NCI-H345 treated with DMSO at 0.1 percent for 48 hours (cell line): ENCODE results near the gene ZEB2.

Source experiments
- DNase-seq: peaks from one replicate; lab custom pipeline; 2025; ENCODE audit not compliant: unreplicated experiment; lab: John Stamatoyannopoulos, UW

The ZEB2 gene

GRCh38 chr2:144519934-144520731 lies at the start of gene ZEB2:
TSS of gene ZEB2 (minus strand) at chr2:144520119. CDS start at chr2:144517350, 2,769 bp downstream.
- no peak for DNase-seq

GRCh38 chr2:144567745-144568144 lies 47.8 kb upstream of the ZEB2 start:
- DNase-seq: peak; percentile 27

GRCh38 chr2:144566448-144566847 lies 46.5 kb upstream of the ZEB2 start:
- no peak for DNase-seq

GRCh38 chr2:144560251-144560650 lies 40.3 kb upstream of the ZEB2 start:
- DNase-seq: no peak

GRCh38 chr2:144559681-144560080 lies 39.8 kb upstream of the ZEB2 start:
- no peak for DNase-seq

- DNase-seq: no peak
Measured at GRCh38 chr2:144559242-144559641, 39.3 kb upstream of the ZEB2 start.

- no peak for DNase-seq
Measured at GRCh38 chr2:144554492-144555210, 34.7 kb upstream of the ZEB2 start.

- DNase-seq: no peak
Measured at GRCh38 chr2:144553379-144553778, 33.5 kb upstream of the ZEB2 start.

GRCh38 chr2:144552821-144553220 lies 32.9 kb upstream of the ZEB2 start:
- DNase-seq: no peak

- no peak for DNase-seq
Measured at GRCh38 chr2:144550911-144551310, 31.0 kb upstream of the ZEB2 start.

GRCh38 chr2:144550084-144550483 lies 30.2 kb upstream of the ZEB2 start:
- DNase-seq: no peak

GRCh38 chr2:144548532-144549191 lies 28.7 kb upstream of the ZEB2 start:
- DNase-seq: no peak

GRCh38 chr2:144548088-144548487 lies 28.2 kb upstream of the ZEB2 start:
- DNase-seq: no peak

- DNase-seq: no peak
Measured at GRCh38 chr2:144547494-144547893, 27.6 kb upstream of the ZEB2 start.

- no peak for DNase-seq
Measured at GRCh38 chr2:144546933-144547332, 27.0 kb upstream of the ZEB2 start.

GRCh38 chr2:144545787-144546186 lies 25.9 kb upstream of the ZEB2 start:
- DNase-seq: no peak

- DNase-seq: no peak
Measured at GRCh38 chr2:144544053-144544452, 24.1 kb upstream of the ZEB2 start.

- DNase-seq: no peak
Measured at GRCh38 chr2:144541396-144541795, 21.5 kb upstream of the ZEB2 start.

GRCh38 chr2:144539289-144539782 lies 19.4 kb upstream of the ZEB2 start:
- no peak for DNase-seq

- DNase-seq: no peak
Measured at GRCh38 chr2:144535300-144535699, 15.4 kb upstream of the ZEB2 start.

GRCh38 chr2:144533221-144533620 lies 13.3 kb upstream of the ZEB2 start:
- DNase-seq: no peak

GRCh38 chr2:144530596-144530995 lies 10.7 kb upstream of the ZEB2 start:
- DNase-seq: no peak
